ENCODE measurements around the gene CCDC39.

The CCDC39 gene

GRCh38 chr3:180679178-180680096 lies at the start of gene CCDC39:
Gene CCDC39, minus strand, starts transcription at chr3:180679489. Its CDS starts 109 bp downstream, at chr3:180679380.
- peak; percentile 52 for DNase-seq (ENCODE audit: low spot score)

DNA sequence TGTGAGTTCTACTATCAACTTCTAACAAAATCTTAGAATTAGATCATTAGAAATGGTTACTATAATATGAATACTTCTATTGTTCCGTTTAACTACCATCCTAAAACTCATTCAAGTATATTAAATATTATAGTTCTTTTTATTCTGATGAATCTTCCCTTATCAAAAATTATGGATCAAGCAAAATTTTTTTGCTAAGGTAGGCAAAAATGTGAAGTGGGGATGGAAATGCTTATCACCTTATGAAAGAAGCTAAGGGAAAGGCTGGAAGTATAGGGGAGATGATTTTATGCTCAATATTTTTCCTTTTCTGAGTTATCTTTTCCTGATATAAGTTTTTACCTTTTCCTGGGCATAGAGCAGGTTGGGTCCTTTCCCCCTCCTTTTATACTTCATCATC lies 40.7 kb upstream of the CCDC39 start:
- no peak for DNase-seq (ENCODE audit: low spot score)

- no peak for DNase-seq (ENCODE audit: low spot score)
These were observed 28.6 kb upstream of the CCDC39 start for GRCh38 chr3:180707896-180708295.

GRCh38 chr3:180705619-180706018 lies 26.3 kb upstream of the CCDC39 start:
- no peak for DNase-seq (ENCODE audit: low spot score)

DNA sequence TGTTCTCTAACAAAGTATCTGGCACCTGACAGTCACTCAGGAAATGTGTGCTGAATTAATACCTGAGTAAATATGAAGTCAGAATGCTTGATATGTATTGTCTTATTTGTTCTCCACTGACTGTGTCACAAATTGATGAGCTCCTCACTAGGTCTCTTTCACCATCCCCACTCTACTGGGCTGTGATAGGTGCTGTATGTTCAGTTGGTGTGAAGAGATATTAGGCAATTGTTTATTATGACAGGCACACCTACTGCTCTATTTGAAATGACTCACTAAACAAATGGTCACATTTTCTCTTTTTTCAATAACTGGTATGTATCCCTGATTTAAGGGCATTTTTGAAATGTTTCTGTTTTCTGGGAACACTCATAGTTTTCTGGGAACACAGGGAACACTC lies 25.2 kb upstream of the CCDC39 start:
- DNase-seq (ENCODE audit: low spot score), result no peak

- no peak for DNase-seq (ENCODE audit: low spot score)
These were observed 21.7 kb upstream of the CCDC39 start for GRCh38 chr3:180700941-180701340.

DNA sequence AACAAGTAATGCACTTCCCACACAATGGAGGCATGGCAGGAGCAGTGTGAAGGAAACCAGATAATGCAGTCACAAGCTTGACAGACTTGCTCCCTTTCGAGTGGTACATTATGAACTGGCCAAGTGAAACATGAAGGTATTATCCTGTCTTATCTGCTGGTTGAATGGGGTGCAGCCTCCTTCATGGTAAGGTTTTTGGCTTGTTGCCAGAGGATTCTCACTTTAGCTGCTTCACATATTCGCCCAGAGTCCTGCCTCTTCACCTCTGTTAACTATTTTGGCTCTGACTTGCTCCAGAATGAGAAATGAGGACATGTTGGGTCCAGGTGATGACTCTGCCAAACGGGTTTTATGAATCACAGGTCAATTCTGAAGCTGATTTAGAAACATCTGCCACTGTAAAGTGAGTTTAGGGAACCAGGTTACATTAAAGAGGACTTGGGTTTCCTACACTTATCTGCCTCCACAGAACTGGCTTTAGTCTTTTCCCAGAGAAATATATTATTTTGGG lies 19.5 kb upstream of the CCDC39 start:
- DNase-seq (ENCODE audit: low spot score), result no peak

DNA sequence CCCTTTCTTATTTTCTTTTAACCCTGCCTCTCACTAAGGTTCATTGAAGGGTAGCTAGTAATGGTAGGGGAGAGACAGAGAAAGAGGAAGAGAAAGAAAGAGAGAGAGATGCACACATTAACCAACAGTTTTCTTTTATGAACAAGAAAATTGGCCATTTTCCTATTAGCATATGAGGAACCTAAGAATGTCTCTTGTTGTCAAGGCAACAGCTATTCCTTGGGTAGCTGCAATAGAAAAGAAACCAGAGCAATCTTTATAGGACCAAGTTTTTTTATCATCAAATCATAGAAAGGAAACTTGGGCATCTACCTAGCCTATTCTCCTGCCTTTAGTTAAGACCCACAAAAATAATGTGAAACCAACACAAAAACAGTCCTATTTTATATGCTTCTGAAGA lies 15.0 kb upstream of the CCDC39 start:
- DNase-seq (ENCODE audit: low spot score), result no peak

DNA sequence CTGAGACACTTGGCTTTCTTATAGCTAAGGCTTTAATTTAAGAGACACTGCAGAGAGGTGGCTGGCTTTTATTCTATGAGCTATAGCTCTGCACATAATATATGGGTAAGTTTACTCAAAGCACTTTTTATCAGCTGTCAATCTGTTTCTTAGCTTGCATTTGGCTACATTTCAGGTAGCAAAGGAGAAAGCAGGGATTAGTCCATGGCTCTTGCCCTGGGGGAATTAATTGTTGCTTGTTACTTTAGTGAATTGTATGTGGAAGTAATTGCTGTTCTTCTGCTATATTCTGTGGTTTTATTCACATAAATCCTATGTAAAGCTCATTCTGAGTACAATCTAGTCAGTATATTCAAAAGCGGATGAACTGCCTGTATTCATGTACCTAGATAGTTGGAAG lies 14.4 kb upstream of the CCDC39 start:
- DNase-seq (ENCODE audit: low spot score), result no peak

DNA sequence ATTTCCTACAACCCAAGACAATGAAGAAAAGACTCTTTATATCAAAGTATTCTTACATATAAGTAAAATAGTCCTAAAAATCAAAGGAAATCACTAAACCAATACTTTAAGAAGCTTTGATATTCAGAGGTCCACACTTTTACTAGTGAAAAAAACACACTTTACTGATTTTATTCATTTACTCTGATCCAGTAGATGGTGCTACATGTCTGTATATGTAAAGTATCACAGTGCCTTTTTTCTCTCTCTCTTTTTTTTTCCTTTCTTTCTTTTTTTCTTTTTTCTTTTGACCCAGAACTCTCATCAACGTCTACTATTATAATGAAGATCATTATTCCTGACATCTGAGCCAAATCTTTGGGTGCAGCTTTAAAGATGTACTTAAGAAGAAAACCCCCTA lies 10.8 kb upstream of the CCDC39 start:
- DNase-seq (ENCODE audit: low spot score), result no peak

- no peak for DNase-seq (ENCODE audit: low spot score)
These were observed 5.5 kb upstream of the CCDC39 start for GRCh38 chr3:180684807-180685206.

- no peak for DNase-seq (ENCODE audit: low spot score)
These were observed 4.5 kb upstream of the CCDC39 start for GRCh38 chr3:180683816-180684215.

DNA sequence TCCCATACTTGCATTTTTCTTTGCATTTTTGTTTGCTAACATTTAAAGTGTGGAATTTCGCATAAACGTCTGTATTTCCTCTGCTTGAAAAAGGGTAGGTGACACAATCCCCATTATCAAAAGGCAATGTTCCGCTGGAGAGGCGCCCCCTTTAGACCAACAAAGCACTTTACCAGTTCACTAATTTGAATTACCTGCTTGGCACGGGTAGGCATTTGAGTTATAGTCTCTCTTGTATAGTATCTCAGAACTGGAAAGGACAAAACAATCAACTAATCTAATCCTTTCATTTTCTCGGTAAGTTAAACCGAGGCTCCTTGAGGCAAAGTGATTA lies 775 bp upstream of the CCDC39 start:
- DNase-seq (ENCODE audit: low spot score), result peak; percentile 27

DNA sequence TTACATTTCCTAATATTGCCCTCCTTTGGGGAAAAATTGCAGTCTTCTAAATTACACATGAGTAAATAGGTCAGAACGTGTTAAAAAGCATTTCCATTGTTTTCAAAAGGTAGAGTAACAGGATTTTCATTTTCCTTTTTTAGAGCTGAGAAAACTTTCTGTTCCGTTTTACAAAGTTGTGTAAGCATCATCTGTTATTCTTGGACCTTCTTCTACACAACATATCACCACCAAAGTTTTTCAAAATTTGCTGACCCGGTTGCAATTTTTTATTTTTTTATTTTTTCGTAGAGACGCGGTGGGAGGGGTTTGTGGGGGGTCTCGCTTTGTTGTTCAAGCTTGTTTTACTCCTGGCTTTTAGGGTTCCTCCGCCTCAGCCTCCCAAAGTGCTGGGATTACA lies 1.1 kb downstream of the CCDC39 start:
- no peak for DNase-seq (ENCODE audit: low spot score)

DNA sequence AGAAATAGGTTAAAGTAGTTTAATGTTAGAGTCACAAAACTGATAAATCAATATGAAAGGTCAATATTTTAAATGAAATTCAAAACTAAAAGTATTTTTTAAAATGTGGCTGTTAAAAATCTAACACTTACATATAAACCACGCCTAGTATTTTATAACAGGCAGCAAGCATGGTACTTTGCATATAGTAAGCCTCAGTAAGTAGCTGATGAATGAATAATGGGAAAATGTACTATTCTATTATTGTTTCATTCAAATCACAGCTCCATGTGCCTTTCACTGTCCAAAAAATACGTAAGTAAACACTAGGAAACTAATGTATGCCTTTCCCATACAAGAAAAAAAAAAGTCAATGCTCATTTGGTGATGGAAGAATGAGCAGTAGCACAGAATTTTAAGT lies 17.8 kb downstream of the CCDC39 start:
- DNase-seq (ENCODE audit: low spot score), result no peak

- DNase-seq (ENCODE audit: low spot score), result no peak
These were observed 22.2 kb downstream of the CCDC39 start for GRCh38 chr3:180657094-180657493.

DNA sequence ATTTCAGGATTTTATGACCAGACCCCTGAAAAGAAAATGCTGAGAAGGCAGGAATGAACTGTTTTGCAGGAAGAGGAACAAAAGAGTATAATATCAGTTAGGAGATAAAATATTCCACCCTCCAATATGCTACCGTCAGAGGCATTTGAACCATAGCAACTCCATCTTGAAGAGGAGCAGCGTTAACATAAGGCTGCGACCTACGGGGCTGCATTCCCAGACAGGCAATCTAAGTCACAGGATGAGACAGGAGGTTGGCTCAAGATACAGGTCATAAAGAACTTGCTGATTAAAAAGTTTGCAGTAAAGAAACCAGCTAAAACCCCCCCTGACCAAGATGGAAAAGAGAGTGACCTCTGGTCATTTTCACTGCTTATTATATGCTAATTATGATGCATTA lies 22.9 kb downstream of the CCDC39 start:
- DNase-seq (ENCODE audit: low spot score), result no peak

DNA sequence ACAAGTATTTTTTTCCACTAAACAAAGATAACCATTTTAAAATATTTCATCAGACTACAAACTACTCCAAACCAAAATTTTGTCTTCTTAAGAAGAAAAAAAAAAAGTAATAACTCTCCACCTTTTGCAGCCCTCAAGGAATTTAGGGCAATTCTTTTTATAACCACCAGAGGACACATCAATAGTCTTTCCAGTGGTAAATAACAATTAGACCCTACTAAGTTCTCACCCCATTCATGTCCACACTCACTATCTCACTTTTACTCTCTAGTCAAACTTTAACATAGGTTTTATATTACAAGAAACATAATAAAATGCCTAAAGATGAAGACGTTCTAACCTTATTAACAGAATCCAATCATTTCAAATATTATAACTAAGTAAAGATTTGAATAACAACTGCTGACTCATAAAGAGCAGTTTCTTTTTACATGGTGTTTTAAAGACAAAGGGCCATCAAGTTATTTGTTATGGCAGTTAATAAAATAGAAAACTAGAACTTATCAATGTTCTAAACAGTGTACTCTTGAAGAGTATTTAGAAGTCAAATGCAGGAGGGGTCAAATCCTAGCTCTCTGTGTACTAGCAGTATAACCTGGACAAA lies 33.0 kb downstream of the CCDC39 start:
- DNase-seq (ENCODE audit: low spot score), result no peak

DNA sequence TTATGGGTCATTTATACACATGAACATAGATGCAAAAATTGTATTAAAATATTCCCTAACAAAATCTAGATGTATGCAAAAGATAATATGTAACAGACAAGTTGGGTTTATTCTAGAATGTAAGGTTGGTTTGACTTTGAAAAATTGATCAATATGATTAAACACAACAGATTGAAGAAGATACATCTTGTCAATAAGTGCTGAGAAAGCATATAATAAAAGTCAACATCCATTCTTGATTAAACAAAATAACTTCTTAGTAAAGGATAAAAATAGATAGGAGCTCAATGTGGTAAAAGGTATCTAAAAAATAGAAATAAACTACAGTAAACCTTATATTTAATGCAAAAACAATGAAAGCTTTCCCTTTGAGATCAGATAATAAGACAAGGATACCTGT lies 38.3 kb downstream of the CCDC39 start:
- DNase-seq (ENCODE audit: low spot score), result no peak

DNA sequence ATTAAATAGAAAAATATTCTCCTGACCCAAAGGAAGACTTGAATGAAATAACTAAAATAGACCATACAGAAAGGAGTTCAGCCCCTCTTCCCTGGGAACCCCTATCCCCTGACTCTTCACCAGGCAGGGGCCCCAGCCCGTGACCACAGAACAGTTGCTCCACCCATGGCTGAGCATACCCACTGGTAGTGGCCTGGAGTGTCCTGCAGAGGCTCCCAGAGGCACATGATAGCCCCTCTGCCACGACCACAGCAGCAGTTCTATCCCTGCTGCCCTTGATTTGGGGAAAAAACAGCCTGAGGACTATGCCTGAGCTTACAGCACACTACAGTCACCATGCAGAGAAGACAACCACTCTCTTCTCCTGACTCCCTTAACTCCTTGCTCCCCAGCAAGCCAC lies 45.6 kb downstream of the CCDC39 start:
- no peak for DNase-seq (ENCODE audit: low spot score)

GRCh38 chr3:180631317-180631716 lies 48.0 kb downstream of the CCDC39 start:
- no peak for DNase-seq (ENCODE audit: low spot score)

GRCh38 chr3:180630371-180630770 lies 48.9 kb downstream of the CCDC39 start:
- no peak for DNase-seq (ENCODE audit: low spot score)

DNA sequence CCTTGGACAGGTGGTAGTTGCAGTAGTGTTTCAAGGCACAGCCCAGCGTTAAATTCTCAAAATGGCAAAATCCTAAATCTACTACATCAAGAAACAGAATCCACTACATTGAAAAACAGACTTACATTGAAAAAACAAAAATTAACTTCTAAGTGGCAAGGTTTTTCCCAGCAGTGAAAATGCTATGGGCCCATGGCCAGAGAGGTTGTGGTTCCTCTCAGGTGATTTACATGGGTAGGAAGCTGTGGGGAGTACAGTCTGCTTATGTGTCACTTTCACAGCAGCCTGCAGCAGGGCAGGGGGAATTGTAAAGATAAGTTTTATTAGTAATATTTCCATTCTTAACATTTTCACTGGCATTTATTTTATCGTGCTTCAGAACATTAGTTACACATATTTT lies 52.4 kb downstream of the CCDC39 start:
- no peak for DNase-seq (ENCODE audit: low spot score)

DNA sequence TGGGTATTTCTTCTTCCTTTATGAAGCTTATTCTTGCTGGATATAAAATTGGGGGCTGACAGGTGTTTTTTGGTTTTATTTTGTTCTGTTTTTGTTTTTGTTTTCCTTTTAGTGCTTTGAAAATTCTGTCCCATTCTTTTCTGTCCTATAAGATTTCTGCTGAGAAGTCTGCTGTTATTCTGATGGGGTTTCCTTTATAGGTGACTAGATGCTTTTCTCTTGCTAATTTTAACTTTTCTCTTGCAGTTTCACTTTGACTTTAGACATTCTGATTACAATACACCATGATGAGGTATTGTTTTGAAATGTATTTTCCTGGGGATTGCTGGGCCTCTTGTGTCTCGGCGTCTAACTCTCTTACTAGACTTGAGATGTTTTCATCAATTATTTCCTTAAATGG lies 54.6 kb downstream of the CCDC39 start:
- no peak for DNase-seq (ENCODE audit: low spot score)

Measured in globus pallidus (tissue), 1 donor.